ENCODE results near the gene CRNN. TPM values are rescaled to one million over a fixed set of nuclear protein-coding genes. Genes with fewer than 3 reads are reported as not detected.

The CRNN gene
- total RNA-seq, 1 experiment from 2014 or later = not detected

DNA sequence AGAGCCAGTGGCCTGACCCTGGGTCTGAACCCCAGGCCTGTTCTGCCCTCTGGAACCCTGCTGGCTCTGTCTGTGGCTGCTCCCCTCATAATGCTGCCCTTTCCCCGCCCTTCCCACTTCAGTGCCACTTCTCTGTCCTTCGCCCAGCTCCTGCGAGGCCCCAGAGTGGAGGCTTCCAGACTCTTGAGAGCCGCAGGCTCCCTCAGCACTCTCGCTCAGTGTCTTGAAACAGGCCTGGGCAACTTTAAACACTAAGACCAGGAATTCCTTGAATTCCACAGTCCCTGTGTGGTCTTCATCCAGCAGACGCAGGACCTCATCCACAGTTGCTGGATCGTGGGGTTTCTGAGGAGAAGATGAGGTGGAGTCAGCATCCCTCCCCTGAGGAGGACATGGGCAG lies 3.5 kb downstream of the CRNN start:
- no peaks in the 10 kb centered on the region for H3K9me2 ChIP-seq (replicated peaks; ENCODE audit: insufficient read depth, low read length)
- H3K9me3 ChIP-seq (ENCODE audit: low read length) = no peaks in the 10 kb centered on the region
- H2AFZ ChIP-seq (ENCODE audit: low read length) = no peak overlapping the region
- H3K27me3 ChIP-seq (ENCODE audit: low read length) = no peaks in the 10 kb centered on the region
- H3K4me3 ChIP-seq (ENCODE audit: low read length) = no peak overlapping the region
- DNase-seq = no peak
- H4K20me1 ChIP-seq (ENCODE audit: insufficient read depth, low read depth, low read length) = no peaks in the 10 kb centered on the region
- H3K4me1 ChIP-seq (ENCODE audit: low read length) = no peaks in the 10 kb centered on the region
- no peaks in the 10 kb centered on the region for H3K36me3 ChIP-seq (ENCODE audit: insufficient read depth, low read length)
- no peaks in the 10 kb centered on the region for H3K79me2 ChIP-seq (ENCODE audit: low read length)
- H3K4me2 ChIP-seq (ENCODE audit: low read depth, low read length, poor library complexity, severe bottlenecking) = no peak overlapping the region
- H3K27ac ChIP-seq (ENCODE audit: low read length) = no peak overlapping the region
- H3K9ac ChIP-seq (ENCODE audit: low read length) = no peak overlapping the region

DNA sequence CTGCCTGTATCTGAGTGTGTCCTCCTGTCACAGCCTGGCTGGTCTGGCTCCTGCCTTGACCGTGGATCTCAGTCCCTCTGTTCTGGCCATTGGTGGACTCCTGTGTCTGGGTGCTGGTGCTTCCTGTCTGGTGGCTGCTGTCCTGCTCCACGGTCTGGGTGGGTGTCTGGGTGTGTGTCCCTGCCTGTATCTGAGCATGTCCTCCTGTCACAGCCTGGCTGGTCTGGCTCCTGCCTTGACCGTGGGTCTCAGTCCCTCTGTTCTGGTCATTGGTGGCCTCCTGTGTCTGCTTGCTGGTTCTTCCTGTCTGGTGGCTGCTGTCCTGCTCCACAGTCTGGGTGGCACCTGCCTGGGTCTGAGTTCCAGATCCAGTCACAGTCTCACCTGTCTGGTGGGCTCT lies 4.0 kb downstream of the CRNN start:
- no peaks in the 10 kb centered on the region for H3K9me2 ChIP-seq (replicated peaks; ENCODE audit: insufficient read depth, low read length)
- no peaks in the 10 kb centered on the region for H3K4me1 ChIP-seq (ENCODE audit: low read length)
- H3K9ac ChIP-seq (ENCODE audit: low read length) = no peak overlapping the region
- H4K20me1 ChIP-seq (ENCODE audit: insufficient read depth, low read depth, low read length) = no peaks in the 10 kb centered on the region
- no peak overlapping the region for H3K27ac ChIP-seq (ENCODE audit: low read length)
- no peak overlapping the region for H3K4me3 ChIP-seq (ENCODE audit: low read length)
- H3K4me2 ChIP-seq (ENCODE audit: low read depth, low read length, poor library complexity, severe bottlenecking) = no peak overlapping the region
- H2AFZ ChIP-seq (ENCODE audit: low read length) = no peak overlapping the region
- H3K79me2 ChIP-seq (ENCODE audit: low read length) = no peaks in the 10 kb centered on the region
- H3K36me3 ChIP-seq (ENCODE audit: insufficient read depth, low read length) = no peaks in the 10 kb centered on the region
- H3K9me3 ChIP-seq (ENCODE audit: low read length) = no peaks in the 10 kb centered on the region
- no peaks in the 10 kb centered on the region for H3K27me3 ChIP-seq (ENCODE audit: low read length)
- DNase-seq = no peak

DNA sequence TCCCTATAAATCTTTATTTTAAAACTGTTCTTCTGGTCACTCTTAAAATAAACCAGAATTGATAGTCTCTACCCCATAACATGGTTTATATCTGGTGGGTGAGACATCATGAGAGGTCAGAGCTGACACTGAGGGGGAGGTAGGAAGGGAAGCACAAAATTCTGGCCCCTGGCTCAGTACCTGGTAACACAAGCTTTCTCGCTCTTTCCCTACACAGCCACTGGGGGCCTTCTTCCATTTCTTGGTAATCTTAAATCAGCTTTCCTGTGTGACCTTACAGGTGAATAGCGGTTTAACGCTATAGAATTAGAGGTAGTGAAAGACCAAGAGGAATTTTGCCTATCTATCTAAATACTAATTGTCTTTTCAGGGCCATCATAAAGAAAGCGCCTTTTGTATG lies 5.4 kb downstream of the CRNN start:
- Histone ChIP-seq H3K4me3 (ENCODE audit: low read length) (no peak overlapping the region), H3K27me3 (ENCODE audit: low read length) (no peaks in the 10 kb centered on the region), H4K20me1 (ENCODE audit: insufficient read depth, low read depth, low read length) (no peaks in the 10 kb centered on the region), H3K4me2 (ENCODE audit: low read depth, low read length, poor library complexity, severe bottlenecking) (no peak overlapping the region), H2AFZ (ENCODE audit: low read length) (no peak overlapping the region), H3K79me2 (ENCODE audit: low read length) (no peaks in the 10 kb centered on the region), H3K4me1 (ENCODE audit: low read length) (no peaks in the 10 kb centered on the region), H3K9me2 (replicated peaks; ENCODE audit: insufficient read depth, low read length) (no peaks in the 10 kb centered on the region), H3K27ac (ENCODE audit: low read length) (no peak overlapping the region), H3K9ac (ENCODE audit: low read length) (no peak overlapping the region), H3K36me3 (ENCODE audit: insufficient read depth, low read length) (no peaks in the 10 kb centered on the region), H3K9me3 (ENCODE audit: low read length) (no peaks in the 10 kb centered on the region)
- DNase-seq = no peak

DNA sequence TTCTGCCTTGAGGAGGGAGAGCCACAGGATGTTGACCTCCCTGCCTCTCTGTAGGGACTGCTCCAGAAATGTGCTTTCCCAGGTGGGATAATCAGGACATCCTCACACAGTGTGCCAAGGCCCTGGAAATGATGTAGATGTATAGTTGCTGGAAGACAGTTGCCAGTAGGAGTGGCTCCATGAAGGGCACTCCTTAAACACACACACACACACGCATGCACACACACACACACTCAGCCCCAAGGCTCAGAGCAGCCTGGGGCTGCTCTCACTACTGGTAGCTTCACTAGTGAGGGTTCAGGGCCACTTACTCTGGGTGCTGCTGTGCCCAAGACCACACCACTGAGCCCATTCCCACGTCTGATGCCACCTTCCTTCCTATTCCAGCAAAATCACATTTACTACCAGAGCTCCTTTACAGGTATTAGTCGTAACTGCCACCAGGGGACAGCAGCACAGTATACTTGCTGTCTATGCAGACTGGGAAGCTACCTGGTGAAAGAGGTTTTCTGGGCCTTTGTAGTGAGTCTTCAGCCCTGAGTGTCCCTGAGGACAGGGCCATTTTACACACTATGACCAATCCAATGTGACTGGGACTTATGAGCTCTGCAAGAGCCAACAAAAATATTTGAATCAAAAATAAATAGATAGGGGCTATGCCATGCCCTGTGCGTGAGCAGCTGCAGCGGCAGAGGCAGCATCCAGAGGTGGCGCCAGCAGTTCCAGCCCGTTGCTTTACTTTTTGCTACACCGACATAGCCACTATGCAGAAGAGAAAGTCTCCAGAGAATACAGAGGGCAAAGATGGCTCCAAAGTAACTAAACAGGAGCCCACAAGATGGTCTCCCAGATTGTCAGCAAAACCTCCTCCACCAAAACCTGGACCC lies 15.0 kb downstream of the CRNN start:
- no peak overlapping the region for H2AFZ ChIP-seq (ENCODE audit: low read length)
- DNase-seq = peak; percentile 77

DNA sequence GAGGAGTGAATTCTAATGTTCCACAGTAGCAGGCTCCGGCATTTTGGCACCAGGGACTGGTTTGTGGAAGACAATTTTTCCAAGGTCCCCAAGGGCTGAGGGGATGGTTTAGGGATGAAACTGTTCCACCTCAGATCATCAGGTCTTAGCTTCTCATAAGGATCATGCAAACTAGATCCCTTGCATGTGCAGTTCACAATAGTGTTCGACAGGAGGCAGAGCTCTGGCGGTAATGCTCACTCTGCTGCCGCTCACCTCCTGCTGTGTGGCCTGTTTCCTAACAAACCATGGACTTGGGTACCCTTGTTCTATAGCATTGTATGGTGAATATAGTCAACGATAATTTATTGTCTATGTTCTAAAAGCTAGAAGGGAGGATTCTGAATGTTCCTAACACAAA lies 16.6 kb downstream of the CRNN start:
- Histone ChIP-seq H3K36me3 (ENCODE audit: insufficient read depth, low read length) (no peaks in the 10 kb centered on the region), H3K79me2 (ENCODE audit: low read length) (no peaks in the 10 kb centered on the region)

More for the DNA sequence above, 15.0 kb downstream of the CRNN start:
- no peak overlapping the region for H3K27ac ChIP-seq (ENCODE audit: low read length)
- H3K9me3 ChIP-seq (ENCODE audit: low read length) = no peaks in the 10 kb centered on the region
- no peaks in the 10 kb centered on the region for H3K9me2 ChIP-seq (replicated peaks; ENCODE audit: insufficient read depth, low read length)
- no peak overlapping the region for H3K4me2 ChIP-seq (ENCODE audit: low read depth, low read length, poor library complexity, severe bottlenecking)
- no peaks in the 10 kb centered on the region for H3K36me3 ChIP-seq (ENCODE audit: insufficient read depth, low read length)
- H3K4me3 ChIP-seq (ENCODE audit: low read length) = no peak overlapping the region
- no peaks in the 10 kb centered on the region for H3K27me3 ChIP-seq (ENCODE audit: low read length)
- peaks cover 6% of the 10 kb centered on the region for H3K4me1 ChIP-seq (ENCODE audit: low read length)
- no peak overlapping the region for H3K9ac ChIP-seq (ENCODE audit: low read length)
- no peaks in the 10 kb centered on the region for H4K20me1 ChIP-seq (ENCODE audit: insufficient read depth, low read depth, low read length)
- H3K79me2 ChIP-seq (ENCODE audit: low read length) = no peaks in the 10 kb centered on the region

DNA sequence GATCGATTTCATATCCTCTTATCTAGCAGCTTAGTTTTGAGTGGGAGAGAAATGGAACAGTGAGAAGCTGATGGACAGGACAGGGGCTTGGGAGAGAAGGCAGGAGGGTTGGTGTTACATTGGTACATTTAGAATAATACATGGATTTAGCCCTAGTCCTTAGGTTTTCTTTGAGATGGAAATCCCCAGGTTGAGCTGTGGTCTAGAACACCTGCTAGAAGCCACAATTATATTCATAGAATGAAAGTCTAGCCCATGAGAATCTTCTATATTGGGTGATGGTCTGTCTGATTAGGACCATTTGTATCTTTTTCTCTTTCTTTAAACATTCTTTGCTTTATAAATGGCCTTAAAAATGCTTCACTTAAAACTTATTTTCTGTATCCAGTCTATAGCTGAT lies 19.9 kb downstream of the CRNN start:
- no peaks in the 10 kb centered on the region for H3K27me3 ChIP-seq (ENCODE audit: low read length)

More for the DNA sequence above, 16.6 kb downstream of the CRNN start:
- Histone ChIP-seq H4K20me1 (ENCODE audit: insufficient read depth, low read depth, low read length) (no peaks in the 10 kb centered on the region), H3K9me3 (ENCODE audit: low read length) (no peaks in the 10 kb centered on the region), H3K4me3 (ENCODE audit: low read length) (no peak overlapping the region), H3K4me2 (ENCODE audit: low read depth, low read length, poor library complexity, severe bottlenecking) (no peak overlapping the region), H3K9me2 (replicated peaks; ENCODE audit: insufficient read depth, low read length) (no peaks in the 10 kb centered on the region), H3K27ac (ENCODE audit: low read length) (no peak overlapping the region), H3K27me3 (ENCODE audit: low read length) (no peaks in the 10 kb centered on the region), H3K9ac (ENCODE audit: low read length) (no peak overlapping the region), H3K4me1 (ENCODE audit: low read length) (peaks cover 6% of the 10 kb centered on the region), H2AFZ (ENCODE audit: low read length) (no peak overlapping the region)
- no peak for DNase-seq

DNA sequence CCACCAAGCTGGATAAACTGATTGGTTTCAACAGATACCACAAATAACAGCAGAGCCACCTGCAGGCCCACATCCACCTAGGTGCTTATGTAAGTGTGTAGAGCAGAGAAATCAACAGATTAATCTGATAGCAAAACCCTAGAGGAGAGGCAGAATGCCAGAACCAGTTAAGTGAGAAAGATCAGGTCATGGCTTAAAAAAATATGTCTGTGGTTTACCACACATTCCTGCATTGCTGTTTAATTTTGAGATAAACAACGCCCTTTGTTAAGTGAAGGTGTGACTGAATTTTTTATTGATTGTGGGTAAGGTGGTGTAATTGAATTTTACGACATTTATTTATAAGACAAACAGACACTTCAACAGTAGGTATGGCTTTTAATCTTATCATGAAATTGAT lies 21.2 kb downstream of the CRNN start:
- no peaks in the 10 kb centered on the region for H3K27me3 ChIP-seq (ENCODE audit: low read length)

More for the DNA sequence above, 19.9 kb downstream of the CRNN start:
- H3K4me2 ChIP-seq (ENCODE audit: low read depth, low read length, poor library complexity, severe bottlenecking) = no peak overlapping the region
- H3K9me3 ChIP-seq (ENCODE audit: low read length) = no peaks in the 10 kb centered on the region
- no peaks in the 10 kb centered on the region for H3K36me3 ChIP-seq (ENCODE audit: insufficient read depth, low read length)
- H3K27ac ChIP-seq (ENCODE audit: low read length) = no peak overlapping the region
- H2AFZ ChIP-seq (ENCODE audit: low read length) = no peak overlapping the region
- H3K79me2 ChIP-seq (ENCODE audit: low read length) = no peaks in the 10 kb centered on the region
- no peak overlapping the region for H3K4me3 ChIP-seq (ENCODE audit: low read length)
- H4K20me1 ChIP-seq (ENCODE audit: insufficient read depth, low read depth, low read length) = no peaks in the 10 kb centered on the region
- no peak overlapping the region for H3K9ac ChIP-seq (ENCODE audit: low read length)
- no peak for DNase-seq
- H3K4me1 ChIP-seq (ENCODE audit: low read length) = peaks cover 6% of the 10 kb centered on the region
- no peaks in the 10 kb centered on the region for H3K9me2 ChIP-seq (replicated peaks; ENCODE audit: insufficient read depth, low read length)

DNA sequence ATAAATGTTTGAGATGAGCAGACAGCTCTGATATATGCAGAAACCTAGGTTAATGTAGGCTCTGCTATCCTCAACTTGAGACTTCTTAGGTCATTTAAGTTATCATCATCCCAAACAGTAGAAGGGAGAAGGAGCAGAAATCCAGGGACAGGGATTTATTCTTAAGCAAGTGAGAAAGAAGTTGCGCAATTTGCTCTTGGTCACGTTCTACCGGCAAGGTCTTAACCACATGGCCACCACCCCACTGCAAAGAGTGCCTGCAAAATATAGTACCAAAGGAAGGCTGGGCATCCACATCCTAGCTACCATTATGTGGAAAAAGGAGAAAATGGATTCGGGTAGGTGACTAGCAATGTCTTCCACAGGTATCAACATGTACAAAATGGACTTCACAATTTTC lies 25.2 kb downstream of the CRNN start:
- H3K4me3 ChIP-seq (ENCODE audit: low read length) = no peak overlapping the region
- no peak overlapping the region for H3K27ac ChIP-seq (ENCODE audit: low read length)
- H4K20me1 ChIP-seq (ENCODE audit: insufficient read depth, low read depth, low read length) = no peaks in the 10 kb centered on the region
- no peak overlapping the region for H2AFZ ChIP-seq (ENCODE audit: low read length)
- no peaks in the 10 kb centered on the region for H3K9me2 ChIP-seq (replicated peaks; ENCODE audit: insufficient read depth, low read length)
- no peaks in the 10 kb centered on the region for H3K79me2 ChIP-seq (ENCODE audit: low read length)
- H3K9me3 ChIP-seq (ENCODE audit: low read length) = no peaks in the 10 kb centered on the region
- no peak for DNase-seq
- no peaks in the 10 kb centered on the region for H3K27me3 ChIP-seq (ENCODE audit: low read length)
- no peaks in the 10 kb centered on the region for H3K36me3 ChIP-seq (ENCODE audit: insufficient read depth, low read length)
- no peak overlapping the region for H3K9ac ChIP-seq (ENCODE audit: low read length)
- H3K4me2 ChIP-seq (ENCODE audit: low read depth, low read length, poor library complexity, severe bottlenecking) = no peak overlapping the region
- no peaks in the 10 kb centered on the region for H3K4me1 ChIP-seq (ENCODE audit: low read length)

More for the DNA sequence above, 21.2 kb downstream of the CRNN start:
- Histone ChIP-seq H4K20me1 (ENCODE audit: insufficient read depth, low read depth, low read length) (no peaks in the 10 kb centered on the region), H3K4me1 (ENCODE audit: low read length) (peaks cover 6% of the 10 kb centered on the region), H3K27ac (ENCODE audit: low read length) (no peak overlapping the region), H3K9me2 (replicated peaks; ENCODE audit: insufficient read depth, low read length) (no peaks in the 10 kb centered on the region), H3K9ac (ENCODE audit: low read length) (no peak overlapping the region), H3K36me3 (ENCODE audit: insufficient read depth, low read length) (no peaks in the 10 kb centered on the region), H2AFZ (ENCODE audit: low read length) (no peak overlapping the region), H3K4me3 (ENCODE audit: low read length) (no peak overlapping the region), H3K79me2 (ENCODE audit: low read length) (no peaks in the 10 kb centered on the region), H3K4me2 (ENCODE audit: low read depth, low read length, poor library complexity, severe bottlenecking) (no peak overlapping the region), H3K9me3 (ENCODE audit: low read length) (no peaks in the 10 kb centered on the region)
- no peak for DNase-seq

Measured in Karpas-422 (cell line).